ENCODE results near the gene ADGRB2.

ADGRB2 gene

GRCh38 chr1:31689854-31690253 lies 74.3 kb downstream of the ADGRB2 start:
- Histone ChIP-seq H3K36me3 (ENCODE audit: control insufficient read depth in 2 of 2, insufficient read depth in 1 of 2, low read length in 2 of 2) (no peaks in the 10 kb centered on the region), H3K27ac (ENCODE audit: extremely low read depth, low read depth, low read length) (no peak overlapping the region), H3K4me3 (ENCODE audit: low read depth, low read length) (no peak overlapping the region), H3K9me3 (ENCODE audit: control insufficient read depth, insufficient read depth, low read depth, low read length) (no peaks in the 10 kb centered on the region), H3K4me1 (ENCODE audit: control insufficient read depth, insufficient read depth, low read length) (no peaks in the 10 kb centered on the region)
- ChIA-PET CTCF (interaction anchor here (1.8 kb wide), 1 partner anchor 26 kb away, joined by 9 read pairs; no protein-coding TSS in a partner anchor), POLR2A (no interaction called here)
- TF ChIP-seq ZNF10 (tag by site-specific recombination; IDR thresholded peaks at IDR 0.05), result no peak
- no peak for TF ChIP-seq KLF7 (tag by site-specific recombination; IDR thresholded peaks at IDR 0.05; ENCODE audit: borderline replicate concordance)
- no peak for TF ChIP-seq SP7 (tag by site-specific recombination; IDR thresholded peaks at IDR 0.05)
- TF ChIP-seq ZNF398 (tag by site-specific recombination; IDR thresholded peaks at IDR 0.05), result no peak
- no peak for TF ChIP-seq BCL11B (tag by site-specific recombination; IDR thresholded peaks at IDR 0.05; ENCODE audit: low read depth)
- TF ChIP-seq ZNF560 (tag by site-specific recombination; IDR thresholded peaks at IDR 0.05; ENCODE audit: borderline replicate concordance), result no peak
- TF ChIP-seq OSR2 (tag by site-specific recombination; IDR thresholded peaks at IDR 0.05), result no peak
- no peak for TF ChIP-seq ZNF518A (tag by site-specific recombination; conservative IDR thresholded peaks at IDR 0.05; ENCODE audit: low read depth)
- TF ChIP-seq ZNF658 (tag by site-specific recombination; IDR thresholded peaks at IDR 0.05), result no peak
- no peak for TF ChIP-seq ZBTB17 (tag by site-specific recombination; IDR thresholded peaks at IDR 0.05)
- TF ChIP-seq ZNF18 (tag by site-specific recombination; IDR thresholded peaks at IDR 0.05), result no peak
- no peak for TF ChIP-seq EGR2 (tag by site-specific recombination; IDR thresholded peaks at IDR 0.05; ENCODE audit: low read depth)
- TF ChIP-seq ZNF837 (tag by site-specific recombination; IDR thresholded peaks at IDR 0.05), result no peak
- no peak for TF ChIP-seq ZBTB44 (tag by site-specific recombination; IDR thresholded peaks at IDR 0.05)
- TF ChIP-seq TRIM28 (IDR thresholded peaks at IDR 0.05; ENCODE audit: borderline replicate concordance, low read length), result no peak
- no peak for TF ChIP-seq ZNF426 (tag by site-specific recombination; IDR thresholded peaks at IDR 0.05)
- TF ChIP-seq ZNF791 (tag by site-specific recombination; IDR thresholded peaks at IDR 0.05), result no peak
- no peak for TF ChIP-seq ZNF514 (tag by site-specific recombination; IDR thresholded peaks at IDR 0.05)
